H1 (cell line): ENCODE measurements around the gene NADK. TPM values are rescaled to one million over a fixed set of nuclear protein-coding genes. Genes with fewer than 3 reads are reported as not detected.

Experiments used
- CTCF ChIA-PET: fragments of 300-600 bp; sonication (Branson Sonifier 250); formaldehyde crosslinking; loops from one replicate; lab custom pipeline; 2021; ENCODE audit not compliant: partially characterized antibody; lab: Charles Lee
- POLR2A ChIA-PET: fragments of 300-600 bp; sonication (Branson Sonifier 250); formaldehyde crosslinking; loops from one replicate; lab custom pipeline; 2021; ENCODE audit warnings: inconsistent platforms; ENCODE audit not compliant: partially characterized antibody; lab: Charles Lee
- DNase-seq, 2 experiments: peaks; one replicate each; pipeline versions ENCODE4 v3.0.0 to v3.0.0-alpha.2; 2010 to 2022; ENCODE audit warnings: low spot score in 2 of 2, low read depth in 1 of 2, mixed read lengths in 1 of 2
- FAIRE-seq: peaks from 2 replicates; lab custom pipeline; 2011; peaks lifted over from hg19 to GRCh38; lab: Jason Lieb, UNC
- H2AFZ ChIP-seq: 2 replicates; pipeline ENCODE4 v1.8.1; 2012; ENCODE audit warnings: low read length, inconsistent platforms
- H2AK5ac ChIP-seq: 2 replicates; pipeline ENCODE4 v1.6.1; 2013; ENCODE audit warnings: low read depth, low read length
- H2BK120ac ChIP-seq: replicated peaks from 2 replicates; pipeline ENCODE3; 2013; ENCODE audit warnings: low read depth, low read length, inconsistent platforms
- H2BK12ac ChIP-seq: 2 replicates; pipeline ENCODE4 v1.6.1; 2013; ENCODE audit warnings: low read depth, low read length
- H2BK15ac ChIP-seq: 2 replicates; pipeline ENCODE4 v1.6.1; 2013; ENCODE audit warnings: low read length
- H2BK20ac ChIP-seq: 2 replicates; pipeline ENCODE4 v1.6.1; 2013; ENCODE audit warnings: low read length
- H2BK5ac ChIP-seq: 2 replicates; pipeline ENCODE4 v1.6.1; 2013; ENCODE audit warnings: low read depth, low read length
- H3K14ac ChIP-seq: 2 replicates; pipeline ENCODE4 v1.6.1; 2013; ENCODE audit warnings: inconsistent platforms; ENCODE audit not compliant: insufficient read length
- H3K18ac ChIP-seq: 2 replicates; pipeline ENCODE4 v1.6.1; 2013; ENCODE audit warnings: low read length; ENCODE audit errors: extremely low read depth
- H3K23ac ChIP-seq: 2 replicates; pipeline ENCODE4 v1.6.1; 2013; ENCODE audit warnings: inconsistent platforms; ENCODE audit not compliant: insufficient read length
- H3K23me2 ChIP-seq: 2 replicates; pipeline ENCODE4 v1.6.1; 2013; ENCODE audit warnings: low read depth, low read length
- H3K27ac ChIP-seq: 2 replicates; pipeline ENCODE4 v1.6.1; 2011; ENCODE audit warnings: low read depth, low read length, inconsistent platforms
- H3K27me3 ChIP-seq, 4 experiments: replicated peaks in 1 of 4; 1 replicate in 1 of 4; 2 replicates in 3 of 4; pipeline versions ENCODE4 v1.6.1 to v1.8.1; 2011 to 2013; ENCODE audit warnings: low read length in 3 of 4, mild to moderate bottlenecking in 3 of 4, inconsistent platforms in 2 of 4, mixed read lengths in 2 of 4, moderate library complexity in 1 of 4; ENCODE audit not compliant: control insufficient read depth in 3 of 4, insufficient read depth in 3 of 4; ENCODE audit errors: extremely low read depth in 1 of 4
- H3K36me3 ChIP-seq, 4 experiments: 2 replicates each; pipeline versions ENCODE4 v1.6.1 to v1.8.1; 2011 to 2013; ENCODE audit warnings: mild to moderate bottlenecking in 4 of 4, low read length in 3 of 4, moderate library complexity in 2 of 4, control low read depth in 1 of 4, inconsistent platforms in 1 of 4; ENCODE audit not compliant: insufficient read depth in 4 of 4, control insufficient read depth in 2 of 4
- H3K4ac ChIP-seq: replicated peaks from 2 replicates; pipeline ENCODE3; 2013; ENCODE audit warnings: low read length, low read depth, mixed read lengths, inconsistent platforms; ENCODE audit not compliant: insufficient read length
- H3K4me1 ChIP-seq, 4 experiments: replicated peaks in 1 of 4; 1 replicate in 1 of 4; 2 replicates in 3 of 4; pipeline versions ENCODE4 v1.6.1 to v1.8.1; 2011 to 2013; ENCODE audit warnings: low read length in 3 of 4, inconsistent platforms in 2 of 4, mixed read lengths in 1 of 4; ENCODE audit not compliant: insufficient read depth in 4 of 4, control insufficient read depth in 3 of 4
- H3K4me2 ChIP-seq, 2 experiments: 2 replicates each; pipeline versions ENCODE4 v1.6.1 to v1.8.1; 2011 to 2013; ENCODE audit warnings: low read depth in 2 of 2, low read length in 2 of 2, control low read depth in 1 of 2, inconsistent platforms in 1 of 2, mild to moderate bottlenecking in 1 of 2; ENCODE audit not compliant: insufficient read depth in 1 of 2
- H3K4me3 ChIP-seq, 4 experiments: fragments of 200-600, 300-600 bp in 1 of 4; sonication (generic), shearing (Covaris generic), sonication (Bioruptor Twin) in 1 of 4; 2 replicates each; pipeline versions ENCODE4 v1.5.1 to v1.8.1; 2011 to 2016; ENCODE audit warnings: low read length in 4 of 4, low read depth in 3 of 4, control low read depth in 2 of 4, inconsistent platforms in 2 of 4, mild to moderate bottlenecking in 2 of 4, mixed read lengths in 1 of 4, moderate library complexity in 1 of 4; ENCODE audit not compliant: insufficient read depth in 2 of 4; ENCODE audit errors: extremely low read depth in 1 of 4
- H3K56ac ChIP-seq: replicated peaks from 2 replicates; pipeline ENCODE3; 2013; ENCODE audit warnings: low read depth, mild to moderate bottlenecking, mixed read lengths, low read length, inconsistent platforms; ENCODE audit not compliant: insufficient read length
- H3K79me1 ChIP-seq: 2 replicates; pipeline ENCODE4 v1.6.1; 2013; ENCODE audit warnings: low read depth, low read length, control low read depth
- H3K79me2 ChIP-seq, 2 experiments: 2 replicates each; pipeline versions ENCODE4 v1.6.1 to v1.8.1; 2012 to 2013; ENCODE audit warnings: low read length in 2 of 2, mild to moderate bottlenecking in 2 of 2, inconsistent platforms in 1 of 2; ENCODE audit not compliant: insufficient read depth in 2 of 2, control insufficient read depth in 1 of 2
- H3K9ac ChIP-seq, 4 experiments: replicated peaks in 1 of 4; 1 replicate in 1 of 4; 2 replicates in 3 of 4; pipeline versions ENCODE4 v1.6.1 to v1.8.1; 2011 to 2013; ENCODE audit warnings: low read depth in 3 of 4, low read length in 3 of 4, control low read depth in 2 of 4, mild to moderate bottlenecking in 2 of 4, moderate library complexity in 2 of 4, inconsistent platforms in 1 of 4; ENCODE audit errors: extremely low read depth in 1 of 4
- H3K9me3 ChIP-seq, 2 experiments: 2 replicates each; pipeline versions ENCODE4 v1.6.1 to v1.8.1; 2012 to 2013; ENCODE audit warnings: mild to moderate bottlenecking in 2 of 2, moderate library complexity in 2 of 2, control low read depth in 1 of 2, inconsistent platforms in 1 of 2, low read depth in 1 of 2, low read length in 1 of 2, mixed read lengths in 1 of 2; ENCODE audit not compliant: insufficient read depth in 2 of 2
- H4K20me1 ChIP-seq, 2 experiments: replicated peaks in 1 of 2; 2 replicates each; pipeline versions ENCODE3 to v1.8.1; 2011 to 2013; ENCODE audit warnings: inconsistent platforms in 2 of 2, low read length in 2 of 2, mild to moderate bottlenecking in 1 of 2; ENCODE audit not compliant: insufficient read depth in 2 of 2, control insufficient read depth in 1 of 2
- H4K5ac ChIP-seq: 2 replicates; pipeline ENCODE4 v1.6.1; 2013; ENCODE audit warnings: low read length, low read depth, mixed read lengths, inconsistent platforms; ENCODE audit not compliant: insufficient read length
- H4K8ac ChIP-seq: 2 replicates; pipeline ENCODE4 v1.8.0; 2013; ENCODE audit warnings: mild to moderate bottlenecking, moderate library complexity, low read length, inconsistent platforms; ENCODE audit not compliant: insufficient read depth; ENCODE audit errors: extremely low read depth
- H4K91ac ChIP-seq: replicated peaks from 2 replicates; pipeline ENCODE3; 2013; ENCODE audit warnings: low read length, mixed read lengths, inconsistent platforms; ENCODE audit not compliant: insufficient read length
- BRCA1 ChIP-seq: IDR thresholded peaks from 2 replicates; pipeline ENCODE4 v1.6.1; 2012; ENCODE audit warnings: low read depth, low read length, improper control_type of control experiment
- CEBPB ChIP-seq: IDR thresholded peaks from 2 replicates; pipeline ENCODE4 v1.6.1; 2012; ENCODE audit warnings: low read depth, low read length
- CTBP2 ChIP-seq: IDR thresholded peaks from 2 replicates; pipeline ENCODE4 v1.7.0; 2011; ENCODE audit warnings: borderline replicate concordance, mild to moderate bottlenecking, moderate library complexity, mixed read lengths, low read length; ENCODE audit not compliant: insufficient read depth, insufficient read length
- GABPA ChIP-seq: IDR thresholded peaks from 2 replicates; pipeline ENCODE4 v1.6.1; 2011; ENCODE audit warnings: mild to moderate bottlenecking, low read length, moderate library complexity, borderline replicate concordance; ENCODE audit not compliant: insufficient read depth
- HDAC6 ChIP-seq: IDR thresholded peaks from one replicate; pipeline ENCODE4 v1.7.1; 2012; ENCODE audit warnings: low read depth, mild to moderate bottlenecking, inconsistent platforms, low read length, moderate library complexity
- MAFK ChIP-seq: IDR thresholded peaks from 2 replicates; pipeline ENCODE4 v1.6.1; 2012; ENCODE audit warnings: low read depth, mild to moderate bottlenecking, improper control_type of control experiment, low read length
- SIRT6 ChIP-seq: IDR thresholded peaks from one replicate; pipeline ENCODE4 v1.7.1; 2012; ENCODE audit warnings: low read length, inconsistent platforms
- TEAD4 ChIP-seq: IDR thresholded peaks from 2 replicates; pipeline ENCODE4 v1.6.1; 2012; ENCODE audit warnings: low read depth, low read length, inconsistent platforms, mixed read lengths
- WGBS, 2 experiments: shearing (Covaris generic) in 1 of 2; methylation state at CpG; one replicate each; pipeline versions ENCODE4 v1.1.6 to v1.1.7; 2013 to 2015; ENCODE audit warnings: low lambda C conversion rate in 2 of 2, mixed read lengths in 2 of 2, inconsistent platforms in 1 of 2, low coverage in 1 of 2, missing lambda C conversion rate in 1 of 2; ENCODE audit not compliant: insufficient replicate concordance in 2 of 2, insufficient coverage in 1 of 2, insufficient read length in 1 of 2; ENCODE audit errors: extremely low coverage in 1 of 2, missing lambda C conversion rate in 1 of 2; 5-methylcytosine and 5-hydroxymethylcytosine counted together
- polyA plus RNA-seq, 7 experiments: library from polyadenylated mRNA; depleted of rRNA in 3 of 7; stranded (reverse) in 5 of 7; unstranded in 2 of 7; fragments of >200 nt in 5 of 7; fragments of 200-250 nt in 2 of 7; gene quantifications; 1 replicate in 5 of 7; 2 replicates in 1 of 7; 4 replicates in 1 of 7; pipeline versions ENCODE4 v1.2.1 to v1.2.3, GENCODE V29; 2011 to 2013; ENCODE audit warnings: missing spikeins in 2 of 7, mixed read lengths in 2 of 7
- total RNA-seq: library from RNA; stranded (reverse); fragmentation: NEBNext Ultra II Directional; extraction: Animal tissue kit (Norgen Biotek cat#: 25700); gene quantifications from 2 replicates; pipeline ENCODE4 v1.2.1, GENCODE V29; 2021
- TF ChIP-seq, protein P1 (sequence below): IDR thresholded peaks from 2 replicates; pipeline ENCODE4 v1.6.1; 2011; ENCODE audit warnings: low read length, improper control_type of control experiment
- TF ChIP-seq, protein P2 (sequence below): IDR thresholded peaks from 2 replicates; pipeline ENCODE4 v1.6.1; 2012; ENCODE audit warnings: low read length, inconsistent platforms

NADK gene
- total and polyA plus RNA-seq, 2 of the 8 experiments (the other 6 are each of a cell fraction or from before 2014, with no cell fraction given): 78.0 to 89.7 TPM

- 0 out of 2 replicates have a peak overlapping the region, but pooled peaks have one; percentile 87 for H2BK5ac ChIP-seq
- H3K4me3 ChIP-seq: peak overlapping the region; percentile 66 to 91 (median 77)
- peaks cover 11 to 16% of the 10 kb centered on the region in 2 experiments for H4K20me1 ChIP-seq
- H4K91ac ChIP-seq: no peak overlapping the region
- FAIRE-seq: no peak
- peaks cover 10% of the 10 kb centered on the region; the same call in 1 of the 2 replicates for H3K79me1 ChIP-seq
- no peaks in the 10 kb centered on the region for H3K9me3 ChIP-seq
- peaks cover 0 to 3% (median 1%) of the 10 kb centered on the region in 4 experiments; a peak in 1 of 8 replicates for H3K36me3 ChIP-seq
- peak overlapping the region; percentile 45; the same call in 1 of the 2 replicates for H4K8ac ChIP-seq
- no peak overlapping the region for H3K14ac ChIP-seq
- WGBS, 2 experiments: 2% methylated on average over 5 of the region's 6 CpGs; no CpG with 5 or more reads in 1 of the 2 experiments
- H2BK120ac ChIP-seq: no peak overlapping the region
- no peak overlapping the region for H2AK5ac ChIP-seq
- ChIA-PET POLR2A (interaction anchor here (0.6 to 1.6 kb wide), 7 partner anchors 11 to 140 kb away, joined by 3 to 7 read pairs (median 4); no protein-coding TSS in a partner anchor), CTCF (interaction anchor here (1.0 to 2.2 kb wide), 8 partner anchors 12 to 268 kb away, joined by 3 to 6 read pairs (median 4); no protein-coding TSS in a partner anchor)
- H4K5ac ChIP-seq: peak overlapping the region; percentile 30
- DNase-seq: no peak
- H3K18ac ChIP-seq: no peak overlapping the region; the same call in 1 of the 2 replicates
- H3K4ac ChIP-seq: no peak overlapping the region
- peak overlapping the region; percentile 8 to 96 (median 71); a peak in 6 of 7 replicates for H3K9ac ChIP-seq
- peaks cover 14% of the 10 kb centered on the region for H3K23me2 ChIP-seq
- H3K4me2 ChIP-seq: peak overlapping the region; percentile 81 to 99
- no peak overlapping the region for H2AFZ ChIP-seq
- H3K27ac ChIP-seq: no peak overlapping the region
- H2BK15ac ChIP-seq: no peak overlapping the region
- H3K79me2 ChIP-seq: peaks cover 16 to 48% of the 10 kb centered on the region in 2 experiments
- no peaks in the 10 kb centered on the region for H3K27me3 ChIP-seq
- peaks cover 3 to 39% (median 23%) of the 10 kb centered on the region in 4 experiments for H3K4me1 ChIP-seq
- no peak overlapping the region for H3K23ac ChIP-seq
- H2BK12ac ChIP-seq: no peak overlapping the region
- no peak overlapping the region for H2BK20ac ChIP-seq
- H3K56ac ChIP-seq: no peak overlapping the region
- no peak for TF ChIP-seq TEAD4
- no peak for TF ChIP-seq CTBP2
- no peak for TF ChIP-seq BRCA1
- TF ChIP-seq, protein P1, sequence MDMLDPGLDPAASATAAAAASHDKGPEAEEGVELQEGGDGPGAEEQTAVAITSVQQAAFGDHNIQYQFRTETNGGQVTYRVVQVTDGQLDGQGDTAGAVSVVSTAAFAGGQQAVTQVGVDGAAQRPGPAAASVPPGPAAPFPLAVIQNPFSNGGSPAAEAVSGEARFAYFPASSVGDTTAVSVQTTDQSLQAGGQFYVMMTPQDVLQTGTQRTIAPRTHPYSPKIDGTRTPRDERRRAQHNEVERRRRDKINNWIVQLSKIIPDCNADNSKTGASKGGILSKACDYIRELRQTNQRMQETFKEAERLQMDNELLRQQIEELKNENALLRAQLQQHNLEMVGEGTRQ: no peak
- TF ChIP-seq HDAC6: no peak
- no peak for TF ChIP-seq CEBPB
- TF ChIP-seq MAFK: no peak
- no peak for TF ChIP-seq GABPA
- TF ChIP-seq, protein P2, sequence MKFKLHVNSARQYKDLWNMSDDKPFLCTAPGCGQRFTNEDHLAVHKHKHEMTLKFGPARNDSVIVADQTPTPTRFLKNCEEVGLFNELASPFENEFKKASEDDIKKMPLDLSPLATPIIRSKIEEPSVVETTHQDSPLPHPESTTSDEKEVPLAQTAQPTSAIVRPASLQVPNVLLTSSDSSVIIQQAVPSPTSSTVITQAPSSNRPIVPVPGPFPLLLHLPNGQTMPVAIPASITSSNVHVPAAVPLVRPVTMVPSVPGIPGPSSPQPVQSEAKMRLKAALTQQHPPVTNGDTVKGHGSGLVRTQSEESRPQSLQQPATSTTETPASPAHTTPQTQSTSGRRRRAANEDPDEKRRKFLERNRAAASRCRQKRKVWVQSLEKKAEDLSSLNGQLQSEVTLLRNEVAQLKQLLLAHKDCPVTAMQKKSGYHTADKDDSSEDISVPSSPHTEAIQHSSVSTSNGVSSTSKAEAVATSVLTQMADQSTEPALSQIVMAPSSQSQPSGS: no peak
- TF ChIP-seq SIRT6: no peak
Measured at GRCh38 chr1:1777583-1777899, 729 bp downstream of the NADK start.
